ENCODE measurements around the gene WAC.

- TF ChIP-seq RAD21 (conservative IDR thresholded peaks at IDR 0.05 in 1 of 2, IDR thresholded peaks at IDR 0.05 in 1 of 2) = no peak
- TF ChIP-seq, protein P1, sequence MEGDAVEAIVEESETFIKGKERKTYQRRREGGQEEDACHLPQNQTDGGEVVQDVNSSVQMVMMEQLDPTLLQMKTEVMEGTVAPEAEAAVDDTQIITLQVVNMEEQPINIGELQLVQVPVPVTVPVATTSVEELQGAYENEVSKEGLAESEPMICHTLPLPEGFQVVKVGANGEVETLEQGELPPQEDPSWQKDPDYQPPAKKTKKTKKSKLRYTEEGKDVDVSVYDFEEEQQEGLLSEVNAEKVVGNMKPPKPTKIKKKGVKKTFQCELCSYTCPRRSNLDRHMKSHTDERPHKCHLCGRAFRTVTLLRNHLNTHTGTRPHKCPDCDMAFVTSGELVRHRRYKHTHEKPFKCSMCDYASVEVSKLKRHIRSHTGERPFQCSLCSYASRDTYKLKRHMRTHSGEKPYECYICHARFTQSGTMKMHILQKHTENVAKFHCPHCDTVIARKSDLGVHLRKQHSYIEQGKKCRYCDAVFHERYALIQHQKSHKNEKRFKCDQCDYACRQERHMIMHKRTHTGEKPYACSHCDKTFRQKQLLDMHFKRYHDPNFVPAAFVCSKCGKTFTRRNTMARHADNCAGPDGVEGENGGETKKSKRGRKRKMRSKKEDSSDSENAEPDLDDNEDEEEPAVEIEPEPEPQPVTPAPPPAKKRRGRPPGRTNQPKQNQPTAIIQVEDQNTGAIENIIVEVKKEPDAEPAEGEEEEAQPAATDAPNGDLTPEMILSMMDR (IDR thresholded peaks at IDR 0.05) = no peak
- TF ChIP-seq EP300 (IDR thresholded peaks at IDR 0.05) = no peak
- no peak for TF ChIP-seq EHMT2 (IDR thresholded peaks at IDR 0.05; ENCODE audit: low read depth)
- no peak for TF ChIP-seq POLR2A (IDR thresholded peaks at IDR 0.05; ENCODE audit: low read length)
- no peak for TF ChIP-seq CHD2 (IDR thresholded peaks at IDR 0.05; ENCODE audit: low read length, partially characterized antibody)
- no peak for TF ChIP-seq RFX5 (IDR thresholded peaks at IDR 0.05)
Observed at GRCh38 chr10:28601012-28601411, 68.1 kb downstream of the WAC start.
